Lower leg skin (tissue), 4 donors: ENCODE results near the gene GALNT2. TPM values are rescaled to one million over a fixed set of nuclear protein-coding genes. Genes with fewer than 3 reads are reported as not detected.

ENCODE experiments used
- DNase-seq, 2 donors: peaks; one replicate each; pipeline ENCODE4 v3.0.0-alpha.2; 2019; ENCODE audit warnings: low spot score in 2 of 2
- H3K4me3 ChIP-seq: fragments of 200-600 bp; sonication (generic); 2 replicates; pipeline ENCODE4 v1.5.1; 2017; ENCODE audit warnings: mild to moderate bottlenecking, low read depth; ENCODE audit not compliant: poor library complexity, severe bottlenecking
- POLR2A ChIP-seq, 2 donors: fragments of 450-650 bp; IDR thresholded peaks; one replicate each; pipeline ENCODE4 v1.6.1; 2016 to 2017; ENCODE audit warnings: antibody characterized with exemption in 2 of 2, mild to moderate bottlenecking in 1 of 2, moderate library complexity in 1 of 2
- WGBS, 2 donors: methylation state at CpG; one replicate each; pipeline ENCODE4 v1.1.5; 2018; 5-methylcytosine and 5-hydroxymethylcytosine counted together
- intact Hi-C: fragments of 100-400 bp; cut with DNase I; formaldehyde crosslinking; loops from one replicate; pipeline ENCODE4 v1.15.0; 2023; ENCODE audit warnings: low total_unique reads
- total RNA-seq, 4 donors: library from RNA; depleted of rRNA; stranded (reverse); fragments of >200 nt; gene quantifications; one replicate each; pipeline ENCODE4 v1.1.0, GENCODE V29; 2016
- TF ChIP-seq, protein P1 (sequence below), 3 donors: fragments of 450-650 bp; IDR thresholded peaks; one replicate each; pipeline ENCODE4 v1.5.1; 2016; ENCODE audit warnings: antibody characterized with exemption in 3 of 3, mild to moderate bottlenecking in 3 of 3, moderate library complexity in 2 of 3

Gene GALNT2
- total RNA-seq, 4 donors from 2014 or later = 11.0 to 31.0 (median 20.2) TPM

- TF ChIP-seq, protein P1, sequence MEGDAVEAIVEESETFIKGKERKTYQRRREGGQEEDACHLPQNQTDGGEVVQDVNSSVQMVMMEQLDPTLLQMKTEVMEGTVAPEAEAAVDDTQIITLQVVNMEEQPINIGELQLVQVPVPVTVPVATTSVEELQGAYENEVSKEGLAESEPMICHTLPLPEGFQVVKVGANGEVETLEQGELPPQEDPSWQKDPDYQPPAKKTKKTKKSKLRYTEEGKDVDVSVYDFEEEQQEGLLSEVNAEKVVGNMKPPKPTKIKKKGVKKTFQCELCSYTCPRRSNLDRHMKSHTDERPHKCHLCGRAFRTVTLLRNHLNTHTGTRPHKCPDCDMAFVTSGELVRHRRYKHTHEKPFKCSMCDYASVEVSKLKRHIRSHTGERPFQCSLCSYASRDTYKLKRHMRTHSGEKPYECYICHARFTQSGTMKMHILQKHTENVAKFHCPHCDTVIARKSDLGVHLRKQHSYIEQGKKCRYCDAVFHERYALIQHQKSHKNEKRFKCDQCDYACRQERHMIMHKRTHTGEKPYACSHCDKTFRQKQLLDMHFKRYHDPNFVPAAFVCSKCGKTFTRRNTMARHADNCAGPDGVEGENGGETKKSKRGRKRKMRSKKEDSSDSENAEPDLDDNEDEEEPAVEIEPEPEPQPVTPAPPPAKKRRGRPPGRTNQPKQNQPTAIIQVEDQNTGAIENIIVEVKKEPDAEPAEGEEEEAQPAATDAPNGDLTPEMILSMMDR (IDR thresholded peaks at IDR 0.05) = no peak
- no peak for TF ChIP-seq POLR2A (IDR thresholded peaks at IDR 0.05)
- intact Hi-C loops = no loop called here
- no peak overlapping the region for H3K4me3 ChIP-seq
- 74% methylated on average over 1 of the region's 1 CpG for WGBS, 2 donors
- DNase-seq = no peak
Observed at GRCh38 chr1:230260831-230261230, 193.8 kb downstream of the GALNT2 start.

DNA sequence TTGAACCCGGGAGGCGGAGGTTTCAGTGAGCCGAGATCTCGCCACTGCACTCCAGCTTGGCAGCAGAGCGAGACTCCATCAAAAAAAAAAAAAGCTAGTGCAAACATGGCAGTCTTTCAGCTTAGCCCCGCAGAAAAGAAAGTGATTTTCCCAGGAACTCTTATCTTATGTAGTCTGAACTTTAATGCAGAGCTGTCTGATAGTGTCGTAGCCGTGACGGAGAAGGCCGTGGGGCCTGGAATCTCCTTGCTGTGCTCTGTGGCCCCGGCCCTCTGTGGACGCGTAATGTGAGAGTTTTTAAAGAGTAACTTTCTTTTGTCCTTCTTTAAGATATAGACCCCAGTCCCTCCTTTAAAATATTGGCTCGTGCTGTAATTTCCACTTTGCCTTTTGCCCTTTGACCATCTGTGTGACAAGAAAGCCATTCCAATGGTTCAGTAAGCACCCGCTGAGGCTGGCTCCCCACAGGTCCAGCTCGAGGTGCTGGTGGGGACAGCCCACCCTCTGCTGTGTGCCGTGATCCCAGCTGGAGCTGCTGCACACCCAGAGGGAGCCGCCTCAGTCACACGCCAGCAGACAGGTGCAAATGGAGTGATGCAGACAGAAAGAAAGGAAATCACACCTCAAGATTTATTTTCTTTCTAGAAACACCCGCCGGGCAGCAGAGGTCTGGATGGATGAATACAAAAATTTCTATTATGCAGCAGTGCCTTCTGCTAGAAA lies 195.1 kb downstream of the GALNT2 start:
- intact Hi-C loops = no loop called here
- H3K4me3 ChIP-seq = no peak overlapping the region
- WGBS, 2 donors = 94 to 95% methylated on average over 21 of the region's 21 CpGs
- TF ChIP-seq, protein P1 (IDR thresholded peaks at IDR 0.05) = no peak
- TF ChIP-seq POLR2A (IDR thresholded peaks at IDR 0.05) = no peak
- peak in 1 of 2 donors; percentile 32 for DNase-seq

DNA sequence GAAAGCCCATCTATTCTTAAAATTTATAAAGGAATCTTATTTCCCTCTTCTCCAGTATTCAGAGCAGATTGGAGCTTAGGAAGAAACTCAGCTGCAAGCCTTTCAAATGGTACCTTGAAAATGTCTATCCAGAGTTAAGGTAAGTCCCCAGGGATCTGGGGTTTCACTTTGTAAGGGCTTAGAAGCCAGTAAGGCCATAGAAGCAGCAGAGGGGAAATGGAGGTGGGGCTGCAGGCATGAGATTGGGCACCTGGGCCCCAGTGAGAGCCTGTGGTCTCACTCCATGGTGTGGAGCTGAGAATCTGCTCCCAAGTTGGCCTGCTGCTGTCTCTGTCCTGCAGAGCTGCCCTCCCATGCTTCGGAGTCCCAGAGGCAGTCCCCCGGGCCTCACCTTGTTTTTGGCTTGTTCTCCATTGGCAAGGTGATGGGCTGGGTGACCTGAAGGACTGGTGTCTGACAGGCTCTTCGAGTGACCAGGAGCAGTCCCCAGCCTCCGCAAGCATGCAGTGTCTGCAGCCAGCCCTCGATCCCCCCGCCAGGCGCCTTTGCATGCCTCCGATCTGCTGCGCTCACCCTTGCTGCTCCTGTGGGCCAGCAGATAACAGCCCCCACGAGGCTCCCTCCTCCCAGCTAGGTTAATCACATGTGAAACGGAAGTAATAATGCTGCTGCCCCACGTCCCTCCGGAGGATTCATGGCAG lies 196.0 kb downstream of the GALNT2 start:
- TF ChIP-seq, protein P1 (IDR thresholded peaks at IDR 0.05) = no peak
- TF ChIP-seq POLR2A (IDR thresholded peaks at IDR 0.05) = no peak
- intact Hi-C loops = no loop called here
- 86 to 91% methylated on average over 12 to 13 of the region's 13 CpGs for WGBS, 2 donors
- DNase-seq = peak in 1 of 2 donors; percentile 75
- no peak overlapping the region for H3K4me3 ChIP-seq

DNA sequence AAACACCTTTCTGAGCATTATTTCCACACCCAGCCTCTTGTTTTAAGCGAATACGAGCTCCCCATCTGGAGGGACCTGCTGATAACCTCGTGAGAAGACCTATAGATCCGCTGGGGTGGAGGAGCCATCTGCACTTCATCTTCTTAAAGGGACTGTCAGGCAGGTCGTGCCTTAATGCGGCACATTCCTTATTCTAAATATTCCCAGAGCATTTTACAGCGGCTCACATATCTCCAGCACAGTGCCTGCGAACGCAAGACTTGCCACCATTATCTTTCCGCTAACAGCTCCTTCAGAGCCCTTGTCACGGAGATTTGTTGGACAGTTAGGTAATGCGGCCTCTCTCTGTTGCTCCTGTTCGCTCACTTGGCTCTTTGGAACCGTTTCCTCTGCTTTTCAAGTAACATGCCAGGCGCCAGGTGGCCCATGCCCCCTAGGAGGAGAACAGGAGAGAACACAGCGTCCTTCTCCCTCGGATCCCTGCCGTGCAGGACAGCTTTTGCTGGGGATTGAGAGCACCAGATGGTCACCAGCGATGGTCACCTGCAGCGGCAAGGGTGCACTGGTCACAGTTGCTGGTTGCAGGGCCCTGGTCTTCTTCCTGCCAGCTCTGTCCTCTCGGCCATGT lies 196.6 kb downstream of the GALNT2 start:
- peak in 1 of 2 donors; percentile 69 for DNase-seq
- TF ChIP-seq, protein P1 (IDR thresholded peaks at IDR 0.05) = no peak
- no peak for TF ChIP-seq POLR2A (IDR thresholded peaks at IDR 0.05)
- intact Hi-C loops = no loop called here

GRCh38 chr1:230264342-230264741 lies 197.3 kb downstream of the GALNT2 start:
- H3K4me3 ChIP-seq = no peak overlapping the region
- WGBS, 2 donors = 90% methylated on average over 8 of the region's 8 CpGs
- DNase-seq = peak in 1 of 2 donors; percentile 36
- TF ChIP-seq, protein P1 (IDR thresholded peaks at IDR 0.05) = no peak
- no peak for TF ChIP-seq POLR2A (IDR thresholded peaks at IDR 0.05)
- intact Hi-C loops = no loop called here

More for the DNA sequence above, 196.6 kb downstream of the GALNT2 start:
- WGBS, 2 donors = 91 to 92% methylated on average over 21 of the region's 21 CpGs
- no peak overlapping the region for H3K4me3 ChIP-seq
